ENCODE results near the gene TMF1. TPM values are rescaled to one million over a fixed set of nuclear protein-coding genes. Genes with fewer than 3 reads are reported as not detected.
A peak's percentile ranks its signal among the peaks of the same experiment; 100 is the strongest.

The TMF1 gene
- total and polyA plus RNA-seq, 2 of the 8 experiments (the other 6 are each of a cell fraction or from before 2014, with no cell fraction given) = 1.4 to 18.3 TPM

DNA sequence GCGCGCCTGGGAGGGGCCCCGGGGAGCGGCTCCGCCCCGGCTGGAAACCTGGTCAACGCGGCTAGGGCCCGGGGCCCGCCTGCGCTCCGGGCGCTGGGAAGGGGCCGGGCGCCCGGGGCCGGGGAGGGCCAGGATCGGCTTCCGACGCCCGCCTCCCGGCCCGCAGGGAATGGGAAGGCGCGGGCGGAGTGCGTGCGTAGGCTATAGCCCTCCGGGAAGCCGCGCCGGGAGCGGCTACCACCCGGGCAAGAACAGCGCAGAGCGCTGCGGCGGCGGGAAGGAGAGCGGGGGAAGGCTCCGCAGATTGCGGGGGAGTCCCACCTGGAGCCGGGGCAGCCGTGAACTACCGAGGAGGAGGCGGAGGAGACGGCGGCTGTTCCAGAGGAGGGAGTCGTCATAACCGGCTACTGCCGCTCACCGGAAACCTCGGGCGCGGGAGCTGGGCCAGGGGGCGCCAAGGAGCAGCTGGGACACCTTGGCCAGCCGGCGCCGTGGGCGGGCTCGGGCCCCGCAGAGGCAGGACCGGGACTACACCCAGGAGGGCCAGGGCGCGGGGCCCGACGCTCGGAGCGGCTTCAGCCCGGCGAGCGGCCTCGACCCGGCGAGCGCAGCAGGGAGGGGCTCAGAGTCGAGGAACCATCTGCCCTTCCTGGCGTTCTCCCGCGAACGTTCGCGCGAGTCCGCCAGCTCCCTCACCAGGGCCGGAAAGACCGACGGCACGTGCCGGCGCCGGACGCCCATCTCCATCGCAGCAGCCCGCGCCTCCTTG, 38.7 kb downstream of the TMF1 start, which contains the start of gene EOGT (continued):
- no peak for TF ChIP-seq ATF3 (IDR thresholded peaks at IDR 0.05; ENCODE audit: insufficient read depth, low read depth, low read length)
- peak; percentile 65 for TF ChIP-seq PHF8 (conservative IDR thresholded peaks at IDR 0.05; ENCODE audit: low read depth, low read length)
- peak; percentile 37; the same call in 1 of the 2 replicates for TF ChIP-seq BACH1 (IDR thresholded peaks at IDR 0.05; ENCODE audit: low read length)
- TF ChIP-seq, protein P1, sequence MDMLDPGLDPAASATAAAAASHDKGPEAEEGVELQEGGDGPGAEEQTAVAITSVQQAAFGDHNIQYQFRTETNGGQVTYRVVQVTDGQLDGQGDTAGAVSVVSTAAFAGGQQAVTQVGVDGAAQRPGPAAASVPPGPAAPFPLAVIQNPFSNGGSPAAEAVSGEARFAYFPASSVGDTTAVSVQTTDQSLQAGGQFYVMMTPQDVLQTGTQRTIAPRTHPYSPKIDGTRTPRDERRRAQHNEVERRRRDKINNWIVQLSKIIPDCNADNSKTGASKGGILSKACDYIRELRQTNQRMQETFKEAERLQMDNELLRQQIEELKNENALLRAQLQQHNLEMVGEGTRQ (IDR thresholded peaks at IDR 0.05; ENCODE audit: low read length) = peak; percentile 54
- TF ChIP-seq SP4 (IDR thresholded peaks at IDR 0.05; ENCODE audit: low read length) = no peak
- TF ChIP-seq, protein P2, sequence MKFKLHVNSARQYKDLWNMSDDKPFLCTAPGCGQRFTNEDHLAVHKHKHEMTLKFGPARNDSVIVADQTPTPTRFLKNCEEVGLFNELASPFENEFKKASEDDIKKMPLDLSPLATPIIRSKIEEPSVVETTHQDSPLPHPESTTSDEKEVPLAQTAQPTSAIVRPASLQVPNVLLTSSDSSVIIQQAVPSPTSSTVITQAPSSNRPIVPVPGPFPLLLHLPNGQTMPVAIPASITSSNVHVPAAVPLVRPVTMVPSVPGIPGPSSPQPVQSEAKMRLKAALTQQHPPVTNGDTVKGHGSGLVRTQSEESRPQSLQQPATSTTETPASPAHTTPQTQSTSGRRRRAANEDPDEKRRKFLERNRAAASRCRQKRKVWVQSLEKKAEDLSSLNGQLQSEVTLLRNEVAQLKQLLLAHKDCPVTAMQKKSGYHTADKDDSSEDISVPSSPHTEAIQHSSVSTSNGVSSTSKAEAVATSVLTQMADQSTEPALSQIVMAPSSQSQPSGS (IDR thresholded peaks at IDR 0.05; ENCODE audit: low read length) = 0 out of 2 replicates have a peak, but pooled peaks have one; percentile 4
- no peak for TF ChIP-seq TEAD4 (IDR thresholded peaks at IDR 0.05; ENCODE audit: low read depth, low read length)
- no peak for TF ChIP-seq TCF12 (IDR thresholded peaks at IDR 0.05; ENCODE audit: low read depth, low read length)
- TF ChIP-seq MAFK (IDR thresholded peaks at IDR 0.05; ENCODE audit: low read depth, low read length) = no peak
- TF ChIP-seq SAP30 (IDR thresholded peaks at IDR 0.05; ENCODE audit: insufficient read depth, insufficient replicate concordance, low read length) = no peak
- no peak for TF ChIP-seq CTBP2 (IDR thresholded peaks at IDR 0.05; ENCODE audit: borderline replicate concordance, insufficient read depth, insufficient read length, low read length)
- TF ChIP-seq FOSL1 (IDR thresholded peaks at IDR 0.05; ENCODE audit: insufficient read depth, low read depth, low read length) = no peak
- no peak for TF ChIP-seq NANOG (IDR thresholded peaks at IDR 0.05; ENCODE audit: insufficient read depth, low read depth, low read length, poor library complexity, severe bottlenecking)
- TF ChIP-seq HDAC2 (IDR thresholded peaks at IDR 0.05; ENCODE audit: borderline replicate concordance in 1 of 2, low read depth in 2 of 2, low read length in 2 of 2) = peak in 1 of 2 experiments; percentile 97; a peak in 1 of 4 replicates
- TF ChIP-seq SP1 (IDR thresholded peaks at IDR 0.05; ENCODE audit: low read depth, low read length) = no peak
- TF ChIP-seq, protein P3, sequence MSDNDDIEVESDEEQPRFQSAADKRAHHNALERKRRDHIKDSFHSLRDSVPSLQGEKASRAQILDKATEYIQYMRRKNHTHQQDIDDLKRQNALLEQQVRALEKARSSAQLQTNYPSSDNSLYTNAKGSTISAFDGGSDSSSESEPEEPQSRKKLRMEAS (IDR thresholded peaks at IDR 0.05) = peak; percentile 99
- no peak for TF ChIP-seq CBX8 (IDR thresholded peaks at IDR 0.05; ENCODE audit: borderline replicate concordance, low read depth, low read length)
- TF ChIP-seq SP2 (IDR thresholded peaks at IDR 0.05; ENCODE audit: low read length) = no peak
- 0 out of 2 replicates have a peak, but pooled peaks have one; percentile 40 for TF ChIP-seq JUND (IDR thresholded peaks at IDR 0.05; ENCODE audit: low read length)
- no peak for TF ChIP-seq GTF2F1 (IDR thresholded peaks at IDR 0.05; ENCODE audit: borderline replicate concordance, low read depth, low read length)

All from H1 (cell line).